ENCODE data around the gene TECTB.

The TECTB gene

GRCh38 chr10:112349521-112350085 is 66.4 kb downstream of the TECTB start:
- no peak for DNase-seq

GRCh38 chr10:112351146-112351545 is 67.9 kb downstream of the TECTB start:
- no peak for DNase-seq

GRCh38 chr10:112352044-112352443 is 68.8 kb downstream of the TECTB start:
- no peak for DNase-seq

- no peak for DNase-seq
These were observed 69.8 kb downstream of the TECTB start for GRCh38 chr10:112353046-112353445.

All from NCI-H1694 (cell line).